Type B pancreatic cell (in vitro differentiated cells): ENCODE data around the gene ID1. TPM values are rescaled to one million over a fixed set of nuclear protein-coding genes. Genes with fewer than 3 reads are reported as not detected.
"Not testable (repeated sequence)": the region's sequence is repeated elsewhere in the genome, so short reads cannot be mapped to it uniquely, and the experiment has no call there.

Experiments
- DNase-seq: peaks from one replicate; pipeline ENCODE4 v3.0.0; 2021; ENCODE audit warnings: mixed read lengths; ENCODE audit not compliant: unreplicated experiment; ENCODE audit errors: extremely low spot score
- H3K27ac Mint-ChIP-seq: 2 replicates; pipeline ENCODE4 v1.8.0; 2021; ENCODE audit warnings: mild to moderate bottlenecking, mixed read lengths
- H3K27me3 Mint-ChIP-seq: 2 replicates; pipeline ENCODE4 v1.8.0; 2021; ENCODE audit warnings: mixed read lengths
- H3K36me3 Mint-ChIP-seq: 2 replicates; pipeline ENCODE4 v1.8.0; 2021; ENCODE audit warnings: mixed read lengths
- H3K4me1 Mint-ChIP-seq: one replicate; pipeline ENCODE4 v1.8.0; 2021; ENCODE audit warnings: mixed read lengths; ENCODE audit not compliant: unreplicated experiment
- H3K4me3 Mint-ChIP-seq: 2 replicates; pipeline ENCODE4 v1.8.0; 2021; ENCODE audit warnings: mild to moderate bottlenecking, mixed read lengths
- H3K9me3 Mint-ChIP-seq: 2 replicates; pipeline ENCODE4 v1.8.0; 2021; ENCODE audit warnings: mixed read lengths
- CTCF ChIP-seq: fragments of 200-600 bp; sonication (generic); conservative IDR thresholded peaks from 2 replicates; pipeline ENCODE4 v1.5.0; 2021; ENCODE audit warnings: antibody characterized with exemption, mild to moderate bottlenecking
- total RNA-seq: library from RNA; stranded (reverse); gene quantifications from 2 replicates; pipeline ENCODE4 v1.2.1, GENCODE V29; 2021; ENCODE audit warnings: low replicate concordance

The ID1 gene
- total RNA-seq, 1 donor from 2014 or later: 472 TPM

DNA sequence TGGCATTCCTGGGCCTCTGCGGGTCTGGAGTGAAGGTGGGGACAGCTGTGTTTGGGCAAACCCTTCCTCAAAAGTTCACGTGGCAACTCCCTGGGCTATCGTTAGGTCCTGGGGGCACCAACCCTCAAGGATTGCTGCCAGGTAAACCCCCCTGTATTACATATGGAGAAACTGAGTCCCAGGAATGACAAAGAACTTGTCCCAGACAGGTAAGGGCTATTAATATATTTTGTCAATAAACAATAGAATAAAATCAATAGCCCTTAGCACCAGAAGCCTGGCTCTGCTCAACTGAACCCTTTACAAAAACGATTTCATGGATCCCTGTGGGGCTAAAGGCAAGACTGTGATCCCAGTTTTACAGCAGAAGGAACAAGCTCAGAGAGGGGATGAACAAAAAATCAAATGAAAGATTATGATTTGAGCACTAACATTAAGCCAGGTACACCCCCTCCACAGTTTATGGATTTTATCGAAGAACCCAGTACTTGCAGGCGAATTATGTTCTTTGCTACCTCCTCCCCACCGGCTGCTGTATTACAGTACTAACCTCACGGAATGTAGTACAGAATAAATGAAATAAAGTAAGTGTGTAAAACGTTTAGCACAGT, 2.7 kb downstream of the ID1 start:
- Mint-ChIP-seq H3K4me1 (peaks cover 49% of the 10 kb centered on the region), H3K4me3 (peak overlapping the region; percentile 95)

GRCh38 chr20:31608251-31608945, 3.3 kb downstream of the ID1 start:
- H3K4me3 Mint-ChIP-seq: peak overlapping the region; percentile 95
- peak overlapping the region; percentile 99 for H3K27ac Mint-ChIP-seq
- no peak for TF ChIP-seq CTCF
- DNase-seq: peak; percentile 98
- H3K36me3 Mint-ChIP-seq: peaks cover 20% of the 10 kb centered on the region
- H3K4me1 Mint-ChIP-seq: peaks cover 50% of the 10 kb centered on the region
- H3K27me3 Mint-ChIP-seq: peaks cover 13% of the 10 kb centered on the region
- no peaks in the 10 kb centered on the region for H3K9me3 Mint-ChIP-seq

More for the DNA sequence above, 2.7 kb downstream of the ID1 start:
- no peak for TF ChIP-seq CTCF
- Mint-ChIP-seq H3K27me3 (peaks cover 13% of the 10 kb centered on the region), H3K9me3 (no peaks in the 10 kb centered on the region), H3K36me3 (peaks cover 20% of the 10 kb centered on the region), H3K27ac (peak overlapping the region; percentile 99)
- no peak for DNase-seq

DNA sequence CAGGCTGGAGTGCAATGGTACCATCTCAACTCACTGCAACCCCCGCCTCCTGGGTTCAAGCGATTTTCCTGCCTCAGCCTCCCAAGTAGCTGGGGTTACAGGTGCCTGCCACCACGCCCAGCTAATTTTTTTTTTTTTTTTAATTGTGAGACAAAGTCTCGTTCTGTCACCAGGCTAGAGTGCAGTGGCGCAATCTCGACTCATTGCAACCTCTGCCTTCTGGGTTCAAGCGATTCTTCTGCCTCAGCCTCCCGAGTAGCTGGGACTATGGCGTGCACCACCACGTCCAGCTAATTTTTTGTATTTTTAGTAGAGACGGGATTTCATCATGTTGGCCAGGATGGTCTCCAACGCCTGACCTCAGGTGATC, 7.2 kb downstream of the ID1 start:
- not testable (repeated sequence) for H3K36me3 Mint-ChIP-seq, H3K4me3 Mint-ChIP-seq, DNase-seq, H3K9me3 Mint-ChIP-seq, H3K27me3 Mint-ChIP-seq
- Mint-ChIP-seq H3K27ac (peak overlapping the region; percentile 89), H3K4me1 (peaks cover 39% of the 10 kb centered on the region)

DNA sequence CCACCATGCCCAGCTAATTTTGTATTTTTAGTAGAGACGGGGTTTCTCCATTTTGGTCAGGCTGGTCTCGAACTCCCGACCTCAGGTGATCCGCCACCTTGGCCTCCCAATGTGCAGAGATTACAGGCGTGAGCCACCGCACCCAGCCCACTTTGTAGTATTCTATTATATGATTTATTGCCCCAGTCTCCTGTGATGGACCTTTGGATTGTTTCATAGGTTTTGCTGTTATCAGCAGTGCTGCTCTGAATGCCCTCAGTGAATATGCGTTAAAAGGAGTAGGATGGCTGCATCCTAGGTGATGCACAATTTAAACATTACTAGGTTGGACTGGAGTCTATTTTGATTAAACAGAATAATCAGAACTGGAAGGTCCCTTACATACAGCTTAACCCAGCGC, 10.3 kb downstream of the ID1 start:
- no peaks in the 10 kb centered on the region for H3K36me3 Mint-ChIP-seq
- no peak overlapping the region for H3K4me3 Mint-ChIP-seq
- DNase-seq: no peak
- H3K27me3 Mint-ChIP-seq: no peaks in the 10 kb centered on the region
- no peaks in the 10 kb centered on the region for H3K9me3 Mint-ChIP-seq
- no peak for TF ChIP-seq CTCF
- no peak overlapping the region for H3K27ac Mint-ChIP-seq
- peaks cover 22% of the 10 kb centered on the region for H3K4me1 Mint-ChIP-seq

GRCh38 chr20:31617432-31618104, 12.5 kb downstream of the ID1 start:
- Mint-ChIP-seq H3K4me1 (peaks cover 6% of the 10 kb centered on the region), H3K9me3 (no peaks in the 10 kb centered on the region), H3K36me3 (no peaks in the 10 kb centered on the region), H3K4me3 (no peak overlapping the region), H3K27ac (peak overlapping the region; percentile 16), H3K27me3 (no peaks in the 10 kb centered on the region)
- no peak for TF ChIP-seq CTCF
- DNase-seq: no peak

GRCh38 chr20:31620246-31620645, 15.2 kb downstream of the ID1 start:
- Mint-ChIP-seq H3K4me3 (no peak overlapping the region), H3K4me1 (no peaks in the 10 kb centered on the region), H3K36me3 (no peaks in the 10 kb centered on the region), H3K27ac (peak overlapping the region; percentile 20), H3K9me3 (no peaks in the 10 kb centered on the region), H3K27me3 (no peaks in the 10 kb centered on the region)
- no peak for DNase-seq
- no peak for TF ChIP-seq CTCF

DNA sequence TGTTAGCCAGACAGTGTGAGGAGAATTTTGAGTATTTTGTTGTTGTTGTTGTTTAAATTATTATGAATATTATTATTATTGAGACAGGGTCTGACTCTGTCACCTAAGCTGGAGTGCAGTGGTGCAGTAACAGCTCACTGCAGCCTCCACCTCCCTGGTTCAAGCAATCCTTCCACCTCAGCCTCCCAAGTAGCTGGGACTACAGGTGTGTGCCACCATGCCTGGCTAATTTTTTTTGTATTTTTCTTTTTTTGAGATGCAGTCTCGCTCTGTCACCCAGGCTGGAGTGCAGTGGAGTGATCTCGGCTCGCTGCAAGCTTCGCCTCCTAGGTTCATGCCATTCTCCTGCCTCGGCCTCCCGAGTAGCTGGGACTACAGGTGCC, 18.0 kb downstream of the ID1 start:
- H3K36me3 Mint-ChIP-seq, H3K27ac Mint-ChIP-seq, H3K27me3 Mint-ChIP-seq, H3K4me1 Mint-ChIP-seq, H3K9me3 Mint-ChIP-seq, H3K4me3 Mint-ChIP-seq, DNase-seq: not testable (repeated sequence)

- H3K4me3 Mint-ChIP-seq, H3K36me3 Mint-ChIP-seq, H3K27ac Mint-ChIP-seq, DNase-seq, H3K4me1 Mint-ChIP-seq, H3K27me3 Mint-ChIP-seq, H3K9me3 Mint-ChIP-seq: not testable (repeated sequence)
Observed at GRCh38 chr20:31626534-31626933, 21.4 kb downstream of the ID1 start.

DNA sequence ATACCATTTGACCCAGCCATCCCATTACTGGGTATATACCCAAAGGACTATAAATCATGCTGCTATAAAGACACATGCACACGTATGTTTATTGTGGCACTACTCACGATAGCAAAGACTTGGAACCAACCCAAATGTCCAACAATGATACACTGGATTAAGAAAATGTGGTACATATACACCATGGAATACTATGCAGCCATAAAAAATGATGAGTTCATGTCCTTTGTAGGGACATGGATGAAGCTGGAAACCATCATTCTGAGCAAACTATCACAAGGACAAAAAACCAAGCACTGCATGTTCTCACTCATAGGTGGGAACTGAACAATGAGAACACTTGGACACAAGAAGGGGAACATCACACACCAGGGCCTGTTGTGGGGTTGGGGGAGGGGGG, 23.0 kb downstream of the ID1 start:
- H3K36me3 Mint-ChIP-seq, H3K4me1 Mint-ChIP-seq, DNase-seq, H3K27me3 Mint-ChIP-seq, H3K9me3 Mint-ChIP-seq, H3K4me3 Mint-ChIP-seq, H3K27ac Mint-ChIP-seq: not testable (repeated sequence)
